ENCODE data around the gene NUP88.

Gene NUP88

GRCh38 chr17:5354310-5354709 is 65.2 kb downstream of the NUP88 start:
- no peak for DNase-seq

GRCh38 chr17:5352681-5353289 is 66.7 kb downstream of the NUP88 start:
- DNase-seq, result no peak

DNA sequence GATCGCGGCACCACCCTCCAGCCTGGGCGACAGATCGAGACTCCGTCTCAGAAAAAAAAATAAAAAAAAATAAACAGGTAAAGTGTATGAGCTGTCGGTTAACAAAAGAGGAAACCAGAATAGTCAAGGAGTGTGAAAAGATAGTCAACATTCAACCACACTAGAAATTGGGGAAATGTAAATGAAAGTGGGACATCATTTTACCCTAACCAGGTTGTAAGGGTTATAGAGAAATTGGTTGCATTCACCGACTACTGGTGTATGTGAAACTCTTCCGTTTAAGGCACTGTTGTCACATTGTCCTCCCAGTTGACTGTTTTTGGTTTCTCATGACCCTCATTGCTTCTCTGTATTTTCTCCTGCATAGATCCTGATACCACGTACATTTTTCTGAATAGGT is 74.5 kb downstream of the NUP88 start:
- no peak for DNase-seq

Data from AML-193 (cell line).